H9 (cell line): ENCODE results near the gene HNRNPR. TPM values are rescaled to one million over a fixed set of nuclear protein-coding genes. Genes with fewer than 3 reads are reported as not detected.
A peak's percentile ranks its signal among the peaks of the same experiment; 100 is the strongest.

Experiments
- DNase-seq: peaks from one replicate; pipeline ENCODE4 v3.0.0-alpha.2; 2017
- H2AFZ ChIP-seq: one replicate; pipeline ENCODE4 v1.6.1; 2013; ENCODE audit warnings: mild to moderate bottlenecking, low read length, control low read depth, moderate library complexity
- H2AK5ac ChIP-seq: 2 replicates; pipeline ENCODE4 v1.6.1; 2013; ENCODE audit warnings: low read length, control low read depth, mixed read lengths; ENCODE audit not compliant: insufficient read length
- H2BK120ac ChIP-seq: one replicate; pipeline ENCODE4 v1.6.1; 2013; ENCODE audit warnings: low read depth, mild to moderate bottlenecking, low read length, control low read depth, inconsistent platforms; ENCODE audit not compliant: poor library complexity, severe bottlenecking
- H2BK12ac ChIP-seq: 2 replicates; pipeline ENCODE4 v1.6.1; 2013; ENCODE audit warnings: low read length, control low read depth, mixed read lengths, low read depth; ENCODE audit not compliant: insufficient read length
- H2BK15ac ChIP-seq: 2 replicates; pipeline ENCODE4 v1.6.1; 2013; ENCODE audit warnings: low read depth, low read length, control low read depth
- H2BK20ac ChIP-seq: one replicate; pipeline ENCODE4 v1.6.1; 2013; ENCODE audit warnings: low read depth, mild to moderate bottlenecking, low read length, control low read depth, inconsistent platforms; ENCODE audit not compliant: poor library complexity, severe bottlenecking
- H2BK5ac ChIP-seq: 2 replicates; pipeline ENCODE4 v1.6.1; 2013; ENCODE audit warnings: low read length, control low read depth, mixed read lengths; ENCODE audit not compliant: insufficient read length
- H3K14ac ChIP-seq: 2 replicates; pipeline ENCODE4 v1.6.1; 2013; ENCODE audit warnings: low read length, control low read depth; ENCODE audit not compliant: insufficient read depth
- H3K18ac ChIP-seq: 2 replicates; pipeline ENCODE4 v1.6.1; 2013; ENCODE audit warnings: low read depth, mild to moderate bottlenecking, mixed read lengths, low read length, control low read depth; ENCODE audit not compliant: insufficient read length
- H3K23ac ChIP-seq: 2 replicates; pipeline ENCODE4 v1.6.1; 2013; ENCODE audit warnings: low read length, control low read depth, mixed read lengths, low read depth; ENCODE audit not compliant: insufficient read length
- H3K23me2 ChIP-seq: 2 replicates; pipeline ENCODE4 v1.6.1; 2013; ENCODE audit warnings: low read depth, mild to moderate bottlenecking, mixed read lengths, low read length, control low read depth; ENCODE audit not compliant: insufficient read length, poor library complexity, severe bottlenecking
- H3K27ac ChIP-seq: 2 replicates; pipeline ENCODE4 v1.5.1; 2013; ENCODE audit warnings: low read length, control low read depth, mixed read lengths, low read depth; ENCODE audit not compliant: insufficient read length
- H3K27me3 ChIP-seq: 2 replicates; pipeline ENCODE4 v1.6.1; 2013; ENCODE audit warnings: low read length, control low read depth, inconsistent platforms; ENCODE audit not compliant: insufficient read depth
- H3K4ac ChIP-seq: 2 replicates; pipeline ENCODE4 v1.6.1; 2013; ENCODE audit warnings: low read depth, mild to moderate bottlenecking, control low read depth, inconsistent platforms, low read length, moderate library complexity
- H3K4me1 ChIP-seq: 2 replicates; pipeline ENCODE4 v1.6.1; 2013; ENCODE audit warnings: low read length, control low read depth, inconsistent platforms; ENCODE audit not compliant: insufficient read depth
- H3K4me2 ChIP-seq: 2 replicates; pipeline ENCODE4 v1.6.1; 2013; ENCODE audit warnings: low read length, control low read depth, mixed read lengths; ENCODE audit not compliant: insufficient read length, insufficient read depth
- H3K56ac ChIP-seq: 2 replicates; pipeline ENCODE4 v1.6.1; 2013; ENCODE audit warnings: low read depth, mild to moderate bottlenecking, mixed read lengths, low read length, control low read depth; ENCODE audit not compliant: insufficient read length
- H3K79me1 ChIP-seq: 2 replicates; pipeline ENCODE4 v1.6.1; 2013; ENCODE audit warnings: low read depth, mild to moderate bottlenecking, moderate library complexity, low read length, control low read depth, inconsistent platforms; ENCODE audit not compliant: insufficient read depth, poor library complexity, severe bottlenecking
- H3K79me2 ChIP-seq: 2 replicates; pipeline ENCODE4 v1.6.1; 2013; ENCODE audit warnings: low read length, control low read depth, inconsistent platforms; ENCODE audit not compliant: insufficient read depth
- H3K9ac ChIP-seq: 2 replicates; pipeline ENCODE4 v1.6.1; 2013; ENCODE audit warnings: low read length, control low read depth, mixed read lengths; ENCODE audit not compliant: insufficient read length; ENCODE audit errors: extremely low read depth
- H3K9me3 ChIP-seq: one replicate; pipeline ENCODE4 v1.6.1; 2013; ENCODE audit warnings: low read depth, low read length, inconsistent platforms; ENCODE audit not compliant: control insufficient read depth
- H3T11ph ChIP-seq: one replicate; pipeline ENCODE4 v1.6.1; 2013; ENCODE audit warnings: mild to moderate bottlenecking, low read length, control low read depth, inconsistent platforms
- H4K20me1 ChIP-seq: one replicate; pipeline ENCODE4 v1.6.1; 2013; ENCODE audit not compliant: control insufficient read depth, insufficient read length, insufficient read depth
- H4K5ac ChIP-seq: 2 replicates; pipeline ENCODE4 v1.6.1; 2013; ENCODE audit warnings: low read depth, mild to moderate bottlenecking, mixed read lengths, low read length, control low read depth; ENCODE audit not compliant: insufficient read length
- H4K8ac ChIP-seq: replicated peaks from 2 replicates; pipeline ENCODE4 v1.6.1; 2013; ENCODE audit warnings: low read length, control low read depth, mixed read lengths, low read depth; ENCODE audit not compliant: insufficient read length
- H4K91ac ChIP-seq: 2 replicates; pipeline ENCODE4 v1.6.1; 2013; ENCODE audit warnings: low read depth, mild to moderate bottlenecking, moderate library complexity, mixed read lengths, low read length, control low read depth; ENCODE audit not compliant: insufficient read length
- H3K27ac Mint-ChIP-seq, 3 experiments: 2 replicates in 2 of 3; 3 replicates in 1 of 3; pipeline ENCODE4 v1.8.0; 2020 to 2021; ENCODE audit warnings: mixed read lengths in 3 of 3, mild to moderate bottlenecking in 1 of 3, moderate library complexity in 1 of 3
- H3K27me3 Mint-ChIP-seq: 2 replicates; pipeline ENCODE4 v1.8.0; 2021; ENCODE audit warnings: low read depth, mild to moderate bottlenecking, moderate library complexity, mixed read lengths
- H3K36me3 Mint-ChIP-seq, 3 experiments: 2 replicates in 2 of 3; 3 replicates in 1 of 3; pipeline ENCODE4 v1.8.0; 2020 to 2021; ENCODE audit warnings: low read depth in 3 of 3, mixed read lengths in 3 of 3; ENCODE audit not compliant: insufficient read depth in 1 of 3
- H3K4me1 Mint-ChIP-seq, 2 experiments: 2 replicates each; pipeline ENCODE4 v1.8.0; 2020; ENCODE audit warnings: mixed read lengths in 2 of 2
- H3K4me3 Mint-ChIP-seq, 2 experiments: 2 replicates in 1 of 2; 3 replicates in 1 of 2; pipeline ENCODE4 v1.8.0; 2020 to 2021; ENCODE audit warnings: mild to moderate bottlenecking in 2 of 2, mixed read lengths in 2 of 2, moderate library complexity in 1 of 2
- H3K9me3 Mint-ChIP-seq, 2 experiments: 2 replicates in 1 of 2; 3 replicates in 1 of 2; pipeline ENCODE4 v1.8.0; 2020; ENCODE audit warnings: mild to moderate bottlenecking in 2 of 2, mixed read lengths in 2 of 2, moderate library complexity in 1 of 2
- CTCF ChIP-seq: fragments of 200-600 bp; sonication (generic); conservative IDR thresholded peaks from 3 replicates; pipeline ENCODE4 v1.8.0; 2021; ENCODE audit warnings: antibody characterized with exemption, mild to moderate bottlenecking
- WGBS: extraction: QIAGEN DNeasy Blood & Tissue Kit; methylation state at CpG from one replicate; pipeline ENCODE4 v1.1.7; 2013; ENCODE audit warnings: missing lambda C conversion rate, low lambda C conversion rate, mixed read lengths; ENCODE audit not compliant: insufficient read length; ENCODE audit errors: extremely low coverage; 5-methylcytosine and 5-hydroxymethylcytosine counted together
- total RNA-seq: library from RNA; stranded (reverse); gene quantifications from 2 replicates; pipeline ENCODE4 v1.2.1, GENCODE V29; 2021

HNRNPR gene
- total RNA-seq, 1 experiment from 2014 or later, result 196 TPM

DNA sequence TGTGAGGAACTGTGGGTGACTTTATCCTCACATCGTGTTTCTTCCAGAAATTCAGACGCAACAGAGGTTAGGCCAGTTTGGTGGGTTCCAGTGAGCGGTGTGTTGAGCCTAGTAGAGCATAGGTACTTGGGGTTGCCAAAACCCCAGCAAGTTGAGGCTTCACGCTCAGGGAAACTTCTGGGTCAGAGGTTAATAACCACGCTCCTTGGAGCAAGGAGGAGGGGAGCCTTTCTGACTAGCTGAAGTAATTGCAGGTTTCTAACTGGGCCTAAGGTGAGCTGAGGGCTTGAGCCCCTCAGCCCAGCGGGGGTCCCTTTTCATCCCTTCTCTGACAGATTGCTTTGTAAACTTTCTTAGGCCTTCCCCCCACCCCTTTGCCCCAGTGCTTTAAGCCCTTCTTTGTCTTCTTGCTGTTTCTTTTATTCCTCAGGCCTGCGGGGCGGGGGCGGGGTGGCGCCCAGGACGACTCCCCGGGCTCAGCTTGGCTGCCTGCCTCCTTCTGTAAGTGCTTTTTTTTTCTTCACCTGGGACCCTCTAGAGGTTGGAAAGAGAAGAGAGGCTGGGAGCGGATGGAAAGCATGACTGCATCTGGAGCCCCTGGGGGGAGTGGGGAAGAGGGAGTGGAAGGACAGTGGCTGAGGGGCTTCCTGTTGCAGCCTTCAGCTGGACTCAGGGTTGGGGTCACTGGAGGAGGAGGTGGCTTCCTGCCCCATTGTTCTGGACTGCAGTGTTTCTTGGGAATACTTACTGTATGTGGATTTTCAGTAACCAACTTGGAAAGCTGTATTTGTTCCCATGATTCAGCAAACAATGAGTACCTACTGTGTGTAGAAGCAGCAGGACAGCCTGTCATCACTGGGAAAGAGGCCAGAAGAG lies 26.9 kb upstream of the HNRNPR start:
- no peak overlapping the region for H2BK20ac ChIP-seq
- no peak overlapping the region for H3K18ac ChIP-seq
- no peak overlapping the region for H4K91ac ChIP-seq
- no peak overlapping the region for H2BK120ac ChIP-seq
- H3K23me2 ChIP-seq, result peaks cover 5% of the 10 kb centered on the region
- H2BK15ac ChIP-seq, result no peak overlapping the region
- no peak overlapping the region for H3K4me2 ChIP-seq
- peaks cover 3% of the 10 kb centered on the region for H4K20me1 ChIP-seq
- peaks cover 25% of the 10 kb centered on the region for H3K27me3 Mint-ChIP-seq
- H3K56ac ChIP-seq, result no peak overlapping the region
- H3K4me1 ChIP-seq, result no peaks in the 10 kb centered on the region; the same call in 1 of the 2 replicates
- H4K5ac ChIP-seq, result no peak overlapping the region
- no peak overlapping the region for H4K8ac ChIP-seq
- H3K4me3 Mint-ChIP-seq, result peak overlapping the region in 1 of 2 experiments; percentile 47; a peak in 2 of 5 replicates
- no peak overlapping the region for H2AK5ac ChIP-seq
- H3K27ac ChIP-seq, result no peak overlapping the region
- no CpG with 5 or more reads among the region's 13 CpGs for WGBS
- no peaks in the 10 kb centered on the region for H3K79me2 ChIP-seq
- no peak overlapping the region for H3K4ac ChIP-seq
- H3K4me1 Mint-ChIP-seq, result peaks cover 32 to 40% of the 10 kb centered on the region in 2 experiments
- no peaks in the 10 kb centered on the region for H3K9me3 ChIP-seq
- H3K9me3 Mint-ChIP-seq, result peaks cover 8 to 13% of the 10 kb centered on the region in 2 experiments; a peak in 3 of 5 replicates
- no peak overlapping the region for H2BK12ac ChIP-seq
- no peak overlapping the region for H2BK5ac ChIP-seq
- H3K27me3 ChIP-seq, result peaks cover 72% of the 10 kb centered on the region
- no peak overlapping the region for H3K9ac ChIP-seq
- H3K27ac Mint-ChIP-seq, result no peak overlapping the region
- no peaks in the 10 kb centered on the region for H3K79me1 ChIP-seq
- H3K36me3 Mint-ChIP-seq, result no peaks in the 10 kb centered on the region; a peak in 2 of 7 replicates
- no peak overlapping the region for H3K23ac ChIP-seq
- TF ChIP-seq CTCF, result peak; percentile 56
- DNase-seq, result peak; percentile 82
- H2AFZ ChIP-seq, result no peak overlapping the region
- no peak overlapping the region for H3K14ac ChIP-seq
- no peak overlapping the region for H3T11ph ChIP-seq
